ENCODE results near the gene VPS50.
A peak's percentile ranks its signal among the peaks of the same experiment; 100 is the strongest.

Gene VPS50

GRCh38 chr7:93231799-93232672 lies at the start of gene VPS50:
Gene VPS50, plus strand, starts transcription at chr7:93232366. Its CDS starts 102 bp downstream, at chr7:93232468.
- peak; percentile 36 to 99 (median 94) for DNase-seq

GRCh38 chr7:93185303-93186027 lies 46.7 kb upstream of the VPS50 start:
- DNase-seq, result no peak

GRCh38 chr7:93188870-93189634 lies 43.1 kb upstream of the VPS50 start:
- DNase-seq, result no peak

- DNase-seq, result no peak
Measured at GRCh38 chr7:93194386-93194785, 37.8 kb upstream of the VPS50 start.

- no peak for DNase-seq
Measured at GRCh38 chr7:93196336-93196735, 35.8 kb upstream of the VPS50 start.

- no peak for DNase-seq
Measured at GRCh38 chr7:93198472-93198871, 33.7 kb upstream of the VPS50 start.

GRCh38 chr7:93202594-93203250 lies 29.4 kb upstream of the VPS50 start:
- DNase-seq, result no peak

- DNase-seq, result no peak
Measured at GRCh38 chr7:93203496-93203895, 28.7 kb upstream of the VPS50 start.

GRCh38 chr7:93205046-93205445 lies 27.1 kb upstream of the VPS50 start:
- no peak for DNase-seq

GRCh38 chr7:93211228-93211818 lies 20.8 kb upstream of the VPS50 start:
- no peak for DNase-seq

GRCh38 chr7:93212881-93213280 lies 19.3 kb upstream of the VPS50 start:
- DNase-seq, result peak in 1 of 56 donors; percentile 5

GRCh38 chr7:93218997-93219827 lies 13.0 kb upstream of the VPS50 start:
- no peak for DNase-seq

GRCh38 chr7:93219868-93220267 lies 12.3 kb upstream of the VPS50 start:
- DNase-seq, result no peak

- DNase-seq, result no peak
Measured at GRCh38 chr7:93226310-93226709, 5.9 kb upstream of the VPS50 start, which contains the start of gene HEPACAM2. Gene HEPACAM2, minus strand, starts transcription at chr7:93226469.

GRCh38 chr7:93228302-93228701 lies 3.9 kb upstream of the VPS50 start:
- DNase-seq, result peak in 1 of 56 donors; percentile 11

GRCh38 chr7:93231259-93231658 lies 907 bp upstream of the VPS50 start:
- no peak for DNase-seq

GRCh38 chr7:93232673-93233018 lies 480 bp downstream of the VPS50 start:
- peak in 1 of 56 donors; percentile 17 for DNase-seq

GRCh38 chr7:93235541-93235940 lies 3.4 kb downstream of the VPS50 start:
- no peak for DNase-seq

GRCh38 chr7:93238131-93238530 lies 6.0 kb downstream of the VPS50 start:
- no peak for DNase-seq

- DNase-seq, result no peak
Measured at GRCh38 chr7:93238748-93239147, 6.6 kb downstream of the VPS50 start.
